Measurements from ENCODE around the gene GRIA1.
"Not testable (repeated sequence)": the region's sequence is repeated elsewhere in the genome, so short reads cannot be mapped to it uniquely, and the experiment has no call there.

Gene GRIA1

DNA sequence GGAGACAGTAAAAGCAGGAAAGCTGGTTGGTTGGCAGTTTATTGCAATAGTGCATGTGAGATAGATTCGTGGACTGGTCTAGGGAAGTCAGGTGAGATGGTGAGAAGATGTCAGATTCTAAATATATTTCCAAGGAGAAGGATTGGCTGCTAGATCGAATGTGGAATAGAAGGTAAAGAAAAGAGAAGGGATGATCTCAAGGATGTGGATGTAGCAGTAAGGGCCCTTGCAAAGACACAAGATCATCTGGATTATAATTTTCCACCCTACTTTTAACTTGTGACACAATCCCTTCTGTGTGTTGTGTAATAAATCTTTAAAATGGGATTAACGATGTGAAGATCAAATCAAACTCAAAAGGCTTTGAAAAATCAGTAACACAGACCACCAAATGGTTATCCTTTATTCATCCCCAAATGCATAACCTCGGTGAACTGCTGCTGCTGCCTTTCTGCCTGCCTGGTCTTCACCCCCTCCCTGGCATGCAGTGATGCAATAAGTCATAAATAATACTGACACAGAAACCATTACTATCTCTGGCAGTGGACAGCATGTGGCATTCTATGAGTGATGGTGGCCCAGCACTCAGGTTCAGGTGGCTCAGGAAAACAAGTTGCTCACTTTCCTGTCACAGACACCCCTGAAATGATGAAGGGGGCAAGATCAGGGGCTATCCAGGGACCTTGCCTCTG is 369.9 kb downstream of the GRIA1 start:
- peak; percentile 23 for DNase-seq

DNA sequence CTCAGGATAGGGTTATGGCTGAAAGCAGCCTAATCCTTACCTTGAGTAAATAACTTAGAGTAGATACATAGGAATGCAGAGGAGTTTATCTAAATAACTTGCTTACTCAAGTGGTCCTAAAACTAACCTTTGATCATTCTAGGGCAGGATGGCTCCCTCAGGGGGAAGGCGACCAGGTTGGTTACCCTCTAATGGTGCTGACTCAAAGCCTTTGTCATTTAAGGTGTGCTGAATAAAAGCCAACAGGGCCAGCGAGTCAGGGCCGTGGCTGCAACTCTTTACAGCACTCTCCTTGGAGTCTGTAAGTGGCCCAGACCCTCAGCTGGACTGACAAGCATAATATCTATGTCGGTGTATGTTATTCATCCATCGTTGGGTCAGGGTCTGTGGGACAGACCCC is 372.4 kb downstream of the GRIA1 start:
- not testable (repeated sequence) for DNase-seq

All from right kidney (tissue), 1 donor.